HG03097 (cell line): ENCODE data around the gene TRAPPC2L.

Source experiments
- ATAC-seq: cut with Tn5 transposase; IDR thresholded peaks from one replicate; pipeline ENCODE4 v1.9.1; 2021; ENCODE audit not compliant: unreplicated experiment, low FRiP score

Gene TRAPPC2L

GRCh38 chr16:88874938-88875599 lies 18.1 kb downstream of the TRAPPC2L start:
- no peak for ATAC-seq

- ATAC-seq: no peak
Observed at GRCh38 chr16:88875703-88876234, 18.8 kb downstream of the TRAPPC2L start.

GRCh38 chr16:88876942-88877526 lies 20.1 kb downstream of the TRAPPC2L start:
- ATAC-seq: no peak

- no peak for ATAC-seq
Observed at GRCh38 chr16:88877564-88878289, 20.8 kb downstream of the TRAPPC2L start.

GRCh38 chr16:88878356-88878755 lies 21.4 kb downstream of the TRAPPC2L start:
- ATAC-seq: no peak

GRCh38 chr16:88878967-88879787 lies 22.2 kb downstream of the TRAPPC2L start:
- ATAC-seq: no peak

GRCh38 chr16:88879788-88880055 lies 22.8 kb downstream of the TRAPPC2L start:
- no peak for ATAC-seq

GRCh38 chr16:88880226-88881006 lies 23.5 kb downstream of the TRAPPC2L start:
- ATAC-seq: no peak

GRCh38 chr16:88881007-88881615 lies 24.2 kb downstream of the TRAPPC2L start:
- ATAC-seq: no peak

GRCh38 chr16:88881675-88882357 lies 24.9 kb downstream of the TRAPPC2L start:
- no peak for ATAC-seq

GRCh38 chr16:88882358-88883030 lies 25.6 kb downstream of the TRAPPC2L start:
- ATAC-seq: no peak

GRCh38 chr16:88883117-88883895 lies 26.4 kb downstream of the TRAPPC2L start:
- no peak for ATAC-seq

GRCh38 chr16:88883946-88884345 lies 27.0 kb downstream of the TRAPPC2L start:
- no peak for ATAC-seq

- ATAC-seq: no peak
Observed at GRCh38 chr16:88884569-88885271, 27.8 kb downstream of the TRAPPC2L start.

- no peak for ATAC-seq
Observed at GRCh38 chr16:88885693-88886280, 28.9 kb downstream of the TRAPPC2L start.

- ATAC-seq: no peak
Observed at GRCh38 chr16:88886420-88886844, 29.5 kb downstream of the TRAPPC2L start.
